Activated CD4-positive, alpha-beta memory T cell treated with anti-CD3 and anti-CD28 coated beads for 36 hours (primary cell): ENCODE measurements around the gene RBM33. TPM values are rescaled to one million over a fixed set of nuclear protein-coding genes. Genes with fewer than 3 reads are reported as not detected.

Experiments used
- CTCF ChIA-PET: fragments of 350-600 bp; sonication (Branson Sonifier 250); formaldehyde crosslinking; loops from one replicate; lab custom pipeline; 2021; ENCODE audit warnings: antibody characterized with exemption, inconsistent platforms; lab: Charles Lee
- POLR2A ChIA-PET: fragments of 350-600 bp; sonication (Branson Sonifier 250); formaldehyde crosslinking; loops from one replicate; lab custom pipeline; 2021; ENCODE audit warnings: antibody characterized with exemption; lab: Charles Lee
- DNase-seq: peaks from one replicate; pipeline ENCODE4 v3.0.0-alpha.2; 2020
- H3K27ac Mint-ChIP-seq: one replicate; pipeline ENCODE4 v1.8.0; 2021; ENCODE audit warnings: mixed read lengths
- H3K27me3 Mint-ChIP-seq: one replicate; pipeline ENCODE4 v1.8.0; 2021; ENCODE audit warnings: mixed read lengths
- H3K36me3 Mint-ChIP-seq: one replicate; pipeline ENCODE4 v1.8.0; 2021; ENCODE audit warnings: mixed read lengths
- H3K4me1 Mint-ChIP-seq: one replicate; pipeline ENCODE4 v1.8.0; 2021; ENCODE audit warnings: low read depth, mixed read lengths
- H3K4me3 Mint-ChIP-seq: one replicate; pipeline ENCODE4 v1.8.0; 2021; ENCODE audit warnings: mild to moderate bottlenecking, mixed read lengths
- H3K9me3 Mint-ChIP-seq: one replicate; pipeline ENCODE4 v1.8.0; 2021; ENCODE audit warnings: mixed read lengths
- intact Hi-C: fragments of 100-400 bp; cut with micrococcal nuclease; formaldehyde crosslinking; loops from one replicate; pipeline ENCODE4 v1.15.1; 2023
- total RNA-seq, 2 experiments: library from RNA; stranded (reverse); gene quantifications; one replicate each; pipeline ENCODE4 v1.2.3, GENCODE V29; 2021

The RBM33 gene
- total RNA-seq, 2 experiments from 2014 or later = 57.7 to 65.3 TPM

GRCh38 chr7:155808549-155809331 is 164.3 kb downstream of the RBM33 start:
- ChIA-PET CTCF (interaction anchor here (0.7 kb wide), 1 partner anchor 102 kb away, joined by 3 read pairs; no protein-coding TSS in a partner anchor), POLR2A (no interaction called here)
- no peak for DNase-seq
- peaks cover 66% of the 10 kb centered on the region for H3K27me3 Mint-ChIP-seq
- H3K4me1 Mint-ChIP-seq = peaks cover 29% of the 10 kb centered on the region
- H3K27ac Mint-ChIP-seq = no peak overlapping the region
- H3K36me3 Mint-ChIP-seq = no peaks in the 10 kb centered on the region
- H3K9me3 Mint-ChIP-seq = no peaks in the 10 kb centered on the region
- intact Hi-C loops = loop anchor here (5.0 kb wide), 3 partner anchors 351 to 1204 kb away; partner anchors contain the start of genes EN2 and MNX1
- no peak overlapping the region for H3K4me3 Mint-ChIP-seq

GRCh38 chr7:155809332-155809946 is 165.0 kb downstream of the RBM33 start:
- Mint-ChIP-seq H3K4me1 (peaks cover 25% of the 10 kb centered on the region), H3K9me3 (no peaks in the 10 kb centered on the region), H3K27ac (no peak overlapping the region), H3K27me3 (peaks cover 67% of the 10 kb centered on the region), H3K4me3 (no peak overlapping the region), H3K36me3 (no peaks in the 10 kb centered on the region)
- intact Hi-C loops = loop anchor here (5.0 kb wide), 3 partner anchors 352 to 1203 kb away; partner anchors contain the start of genes EN2 and MNX1
- DNase-seq = no peak
- CTCF ChIA-PET = no interaction called here
- POLR2A ChIA-PET = no interaction called here

GRCh38 chr7:155809947-155810769 is 165.7 kb downstream of the RBM33 start:
- Mint-ChIP-seq H3K4me1 (peaks cover 24% of the 10 kb centered on the region), H3K9me3 (no peaks in the 10 kb centered on the region), H3K27me3 (peaks cover 66% of the 10 kb centered on the region), H3K4me3 (no peak overlapping the region), H3K27ac (no peak overlapping the region), H3K36me3 (no peaks in the 10 kb centered on the region)
- intact Hi-C loops = loop anchor here (5.0 kb wide), 4 partner anchors 353 to 1202 kb away; partner anchors contain the start of genes EN2 and MNX1
- ChIA-PET CTCF (no interaction called here), POLR2A (no interaction called here)
- no peak for DNase-seq

- H3K27ac Mint-ChIP-seq = no peak overlapping the region
- ChIA-PET CTCF (interaction anchor here (0.6 kb wide), 1 partner anchor 406 kb away, joined by 3 read pairs; no protein-coding TSS in a partner anchor), POLR2A (interaction anchor here (0.5 kb wide), 1 partner anchor 26 kb away, joined by 3 read pairs; no protein-coding TSS in a partner anchor)
- H3K4me1 Mint-ChIP-seq = peaks cover 28% of the 10 kb centered on the region
- peaks cover 68% of the 10 kb centered on the region for H3K27me3 Mint-ChIP-seq
- no peaks in the 10 kb centered on the region for H3K9me3 Mint-ChIP-seq
- DNase-seq = no peak
- no peak overlapping the region for H3K4me3 Mint-ChIP-seq
- intact Hi-C loops = loop anchor here (5.0 kb wide), 1 partner anchor 1006 kb away; no protein-coding TSS in a partner anchor
- no peaks in the 10 kb centered on the region for H3K36me3 Mint-ChIP-seq
Measured at GRCh38 chr7:155810770-155811559, 166.5 kb downstream of the RBM33 start.

GRCh38 chr7:155811560-155811894 is 167.1 kb downstream of the RBM33 start:
- Mint-ChIP-seq H3K36me3 (no peaks in the 10 kb centered on the region), H3K27ac (no peak overlapping the region), H3K27me3 (peaks cover 64% of the 10 kb centered on the region), H3K4me3 (no peak overlapping the region), H3K9me3 (no peaks in the 10 kb centered on the region), H3K4me1 (peaks cover 28% of the 10 kb centered on the region)
- no peak for DNase-seq
- POLR2A ChIA-PET = interaction anchor here (0.5 kb wide), 1 partner anchor 26 kb away, joined by 3 read pairs; no protein-coding TSS in a partner anchor
- intact Hi-C loops = loop anchor here (5.0 kb wide), 1 partner anchor 1006 kb away; no protein-coding TSS in a partner anchor
- CTCF ChIA-PET = interaction anchor here (0.5 to 0.6 kb wide), 2 partner anchors 13 to 405 kb away, joined by 3 read pairs; no protein-coding TSS in a partner anchor

DNA sequence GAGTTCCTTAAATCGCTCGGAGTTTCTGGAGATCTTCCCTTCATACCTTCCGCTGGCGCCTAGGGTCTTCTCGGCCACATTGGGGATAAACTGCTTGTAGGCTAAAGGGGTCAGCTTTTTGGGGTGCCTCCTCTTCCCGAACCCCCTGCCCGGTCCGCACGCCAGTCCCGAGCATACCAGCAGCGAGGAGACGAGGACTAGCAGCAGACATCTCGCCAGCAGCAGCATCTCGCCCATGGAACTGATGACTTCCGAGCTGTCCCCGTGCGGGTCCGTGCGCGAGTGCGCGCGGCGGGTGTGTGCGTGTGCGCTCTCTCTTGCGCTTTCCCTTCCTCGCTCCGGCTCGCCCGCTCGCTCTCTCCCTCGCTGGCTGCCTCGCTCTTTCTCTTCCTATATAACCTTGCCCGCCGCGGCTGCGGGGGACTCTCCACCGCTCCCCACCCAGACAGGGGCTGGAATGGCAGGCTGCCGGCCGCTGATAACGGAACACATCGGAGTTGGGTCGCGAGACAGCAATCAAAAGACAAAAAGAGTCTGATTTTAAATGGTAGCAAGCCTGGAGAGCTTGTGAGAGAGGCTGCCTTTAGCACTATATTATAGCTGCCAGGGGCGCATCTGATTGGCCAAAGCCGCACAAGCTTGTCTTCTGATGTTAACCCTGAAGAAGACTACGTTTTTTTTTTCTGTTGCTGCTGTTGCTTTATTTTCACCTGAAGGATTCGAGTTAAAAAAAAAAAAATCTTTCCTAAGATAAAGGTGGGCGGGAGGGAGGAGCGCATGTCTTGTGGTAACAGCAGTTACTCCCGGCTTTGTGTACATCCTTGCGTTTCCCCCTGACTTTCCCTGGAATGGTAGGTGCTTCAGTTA is 167.7 kb downstream of the RBM33 start, which contains the start of gene SHH:
Gene SHH, minus strand, starts transcription at position 569 of the 867 bp plus-strand sequence. Its CDS starts 341 bp downstream, at position 228.
- peaks cover 1% of the 10 kb centered on the region for H3K9me3 Mint-ChIP-seq
- H3K36me3 Mint-ChIP-seq = no peaks in the 10 kb centered on the region
- H3K27ac Mint-ChIP-seq = no peak within 1 kb of the TSS
- no peak for DNase-seq
- ChIA-PET CTCF (interaction anchor here (0.5 to 1.2 kb wide), 2 partner anchors 13 to 641 kb away, joined by 3 read pairs; no protein-coding TSS in a partner anchor), POLR2A (no interaction called here)
- H3K4me1 Mint-ChIP-seq = peaks cover 27% of the 10 kb centered on the region
- intact Hi-C loops = loop anchor here (5.0 kb wide), 1 partner anchor 1005 kb away; no protein-coding TSS in a partner anchor
- H3K4me3 Mint-ChIP-seq = no peak within 1 kb of the TSS
- peaks cover 62% of the 10 kb centered on the region for H3K27me3 Mint-ChIP-seq

DNA sequence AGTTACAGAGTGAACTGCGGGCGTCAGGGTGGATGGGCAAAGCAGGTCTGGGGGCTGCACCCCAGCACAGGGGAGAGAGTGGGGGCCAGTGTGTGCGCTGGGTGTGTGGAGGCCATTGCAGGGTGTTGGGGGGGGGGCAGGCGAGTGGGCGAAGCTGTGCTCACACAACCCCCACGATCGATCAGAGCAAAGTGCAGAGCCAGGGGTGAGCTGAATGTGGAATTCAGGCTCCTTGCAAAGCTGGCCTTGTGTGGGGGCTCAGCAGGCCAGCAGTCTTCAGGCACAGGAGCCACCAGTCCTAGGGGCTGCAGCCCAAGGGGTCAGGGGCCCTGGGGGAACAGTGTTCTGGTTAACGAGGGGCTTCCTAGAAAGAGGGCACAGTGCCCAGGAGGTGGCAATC is 168.7 kb downstream of the RBM33 start:
- Mint-ChIP-seq H3K27me3 (peaks cover 52% of the 10 kb centered on the region), H3K4me1 (peaks cover 20% of the 10 kb centered on the region), H3K4me3 (no peak overlapping the region), H3K27ac (no peak overlapping the region), H3K36me3 (no peaks in the 10 kb centered on the region), H3K9me3 (peaks cover 2% of the 10 kb centered on the region)
- no peak for DNase-seq
- ChIA-PET CTCF (interaction anchor here (1.2 kb wide), 1 partner anchor 640 kb away, joined by 3 read pairs; no protein-coding TSS in a partner anchor), POLR2A (no interaction called here)
- intact Hi-C loops = loop anchor here (5.0 kb wide), 1 partner anchor 1004 kb away; no protein-coding TSS in a partner anchor

- peaks cover 20% of the 10 kb centered on the region for H3K4me1 Mint-ChIP-seq
- intact Hi-C loops = loop anchor here (5.0 kb wide), 1 partner anchor 1004 kb away; no protein-coding TSS in a partner anchor
- no peak for DNase-seq
- no peaks in the 10 kb centered on the region for H3K36me3 Mint-ChIP-seq
- H3K27me3 Mint-ChIP-seq = peaks cover 52% of the 10 kb centered on the region
- ChIA-PET POLR2A (no interaction called here), CTCF (interaction anchor here (1.3 kb wide), 1 partner anchor 660 kb away, joined by 5 read pairs; no protein-coding TSS in a partner anchor)
- peaks cover 2% of the 10 kb centered on the region for H3K9me3 Mint-ChIP-seq
- H3K27ac Mint-ChIP-seq = no peak overlapping the region
- no peak overlapping the region for H3K4me3 Mint-ChIP-seq
Measured at GRCh38 chr7:155813546-155814315, 169.3 kb downstream of the RBM33 start.

- Mint-ChIP-seq H3K9me3 (peaks cover 2% of the 10 kb centered on the region), H3K36me3 (no peaks in the 10 kb centered on the region), H3K27me3 (peaks cover 48% of the 10 kb centered on the region), H3K4me3 (no peak overlapping the region), H3K4me1 (peaks cover 17% of the 10 kb centered on the region), H3K27ac (no peak overlapping the region)
- DNase-seq = no peak
- CTCF ChIA-PET = interaction anchor here (1.3 kb wide), 1 partner anchor 659 kb away, joined by 5 read pairs; no protein-coding TSS in a partner anchor
- POLR2A ChIA-PET = no interaction called here
- intact Hi-C loops = loop anchor here (1.0 to 5.0 kb wide), 2 partner anchors 661 to 1003 kb away; no protein-coding TSS in a partner anchor
Measured at GRCh38 chr7:155814316-155815276, 170.1 kb downstream of the RBM33 start.
